ENCODE data around the gene AUTS2. TPM values are rescaled to one million over a fixed set of nuclear protein-coding genes. Genes with fewer than 3 reads are reported as not detected.

AUTS2 gene
- total RNA-seq, 2 donors from 2014 or later: 2.9 to 7.9 TPM

DNA sequence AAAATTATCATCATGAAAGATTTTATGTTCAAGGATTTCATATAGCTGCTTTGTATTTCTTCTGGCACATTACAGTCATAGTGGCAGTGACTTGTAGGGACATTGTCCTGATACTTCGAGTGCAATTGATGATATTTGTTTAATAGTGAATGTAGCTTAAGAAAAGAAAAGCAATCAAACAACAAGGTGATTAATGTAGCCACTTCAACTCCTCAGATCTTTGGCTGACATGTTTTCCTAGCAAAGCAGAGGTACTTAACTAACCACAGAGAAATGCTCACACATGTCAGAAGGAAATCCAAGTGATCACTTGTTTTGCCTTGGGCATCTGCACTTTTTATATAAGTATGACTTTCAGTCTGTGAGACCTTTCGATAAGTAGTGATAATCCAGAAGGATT is 470.3 kb downstream of the AUTS2 start:
- Mint-ChIP-seq H3K27me3 (ENCODE audit: low read depth) (no peaks in the 10 kb centered on the region), H3K27ac (no peak overlapping the region), H3K9me3 (no peaks in the 10 kb centered on the region), H3K4me1 (ENCODE audit: low read depth) (no peaks in the 10 kb centered on the region), H3K4me3 (no peak overlapping the region), H3K36me3 (ENCODE audit: insufficient read depth in 2 of 2) (no peaks in the 10 kb centered on the region)
- ATAC-seq (replicated peaks in 1 of 2): no peak
- no peak for DNase-seq

DNA sequence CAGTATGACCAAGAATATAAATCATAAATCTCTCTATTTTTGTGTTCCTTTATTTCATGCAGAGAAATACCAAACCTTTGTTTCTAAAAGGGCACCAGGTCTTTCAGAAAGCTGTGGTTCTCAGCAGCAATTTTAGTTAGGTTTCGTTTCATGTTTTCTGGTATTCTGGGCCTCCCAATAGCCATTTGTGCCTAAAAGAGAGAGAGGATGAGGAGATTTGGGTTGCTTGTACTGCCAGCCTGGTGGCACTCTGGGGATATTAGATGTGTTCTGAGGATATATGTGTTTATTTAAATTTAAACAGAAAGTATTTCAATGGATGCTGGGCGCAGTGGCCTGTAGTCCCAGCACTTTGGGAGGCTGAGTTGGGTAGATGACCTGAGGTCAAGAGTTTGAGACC is 471.7 kb downstream of the AUTS2 start:
- no peaks in the 10 kb centered on the region for H3K27me3 Mint-ChIP-seq (ENCODE audit: low read depth)
- ATAC-seq (replicated peaks in 1 of 2) (no peak), DNase-seq (no peak)
- no peaks in the 10 kb centered on the region for H3K9me3 Mint-ChIP-seq
- H3K4me3 Mint-ChIP-seq: no peak overlapping the region
- no peak overlapping the region for H3K27ac Mint-ChIP-seq
- no peaks in the 10 kb centered on the region for H3K36me3 Mint-ChIP-seq (ENCODE audit: insufficient read depth in 2 of 2)
- no peaks in the 10 kb centered on the region for H3K4me1 Mint-ChIP-seq (ENCODE audit: low read depth)

- no peak for ATAC-seq (replicated peaks in 1 of 2)
- no peaks in the 10 kb centered on the region for H3K27me3 Mint-ChIP-seq (ENCODE audit: low read depth)
- H3K27ac Mint-ChIP-seq: no peak overlapping the region
- no peaks in the 10 kb centered on the region for H3K9me3 Mint-ChIP-seq
- H3K36me3 Mint-ChIP-seq (ENCODE audit: insufficient read depth in 2 of 2): no peaks in the 10 kb centered on the region
- no peak overlapping the region for H3K4me3 Mint-ChIP-seq
- no peak for DNase-seq
- no peaks in the 10 kb centered on the region for H3K4me1 Mint-ChIP-seq (ENCODE audit: low read depth)
Measured at GRCh38 chr7:70071766-70072165, 473.5 kb downstream of the AUTS2 start.

DNA sequence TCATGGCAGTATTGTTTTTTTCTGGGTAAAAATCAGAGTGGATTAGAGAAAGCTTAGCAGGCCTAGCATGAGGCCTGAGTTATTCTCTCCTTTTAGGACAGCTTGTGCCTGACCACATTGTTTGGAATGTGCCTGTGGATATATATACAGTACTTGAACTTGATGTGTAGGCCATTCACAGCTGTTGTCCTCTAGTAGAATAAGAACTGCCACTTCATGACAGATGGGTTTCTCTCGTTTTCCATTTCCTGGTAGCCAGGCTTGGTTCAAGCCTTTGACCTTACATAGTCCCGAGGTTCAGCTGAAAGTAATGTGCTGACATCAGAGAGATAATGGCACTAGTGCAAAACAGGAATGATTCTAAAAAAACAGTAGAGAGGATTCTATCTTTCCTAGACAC is 473.9 kb downstream of the AUTS2 start:
- Mint-ChIP-seq H3K9me3 (no peaks in the 10 kb centered on the region), H3K4me3 (no peak overlapping the region), H3K27me3 (ENCODE audit: low read depth) (no peaks in the 10 kb centered on the region), H3K36me3 (ENCODE audit: insufficient read depth in 2 of 2) (no peaks in the 10 kb centered on the region), H3K27ac (no peak overlapping the region), H3K4me1 (ENCODE audit: low read depth) (no peaks in the 10 kb centered on the region)
- ATAC-seq (replicated peaks in 1 of 2) (no peak), DNase-seq (no peak)

DNA sequence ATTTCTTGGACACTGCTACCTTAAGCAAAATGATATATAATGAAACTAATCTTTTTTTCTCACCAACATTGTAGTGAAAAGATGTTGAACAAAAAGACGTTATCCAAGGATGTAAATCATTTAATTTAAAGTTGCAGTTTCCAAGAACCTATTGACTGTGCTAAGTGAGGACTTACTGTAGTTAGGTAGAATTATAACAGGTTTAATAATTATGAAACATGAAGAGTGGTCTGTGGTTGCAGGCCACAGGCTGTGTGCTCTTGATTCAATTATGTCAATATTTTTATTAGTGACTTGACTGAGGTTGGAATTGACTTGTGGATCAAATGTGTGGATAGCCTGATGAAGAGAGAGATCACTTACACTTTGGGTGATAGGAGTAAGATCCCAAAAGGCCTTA is 478.1 kb downstream of the AUTS2 start:
- Mint-ChIP-seq H3K27me3 (ENCODE audit: low read depth) (no peaks in the 10 kb centered on the region), H3K36me3 (ENCODE audit: insufficient read depth in 2 of 2) (no peaks in the 10 kb centered on the region)

DNA sequence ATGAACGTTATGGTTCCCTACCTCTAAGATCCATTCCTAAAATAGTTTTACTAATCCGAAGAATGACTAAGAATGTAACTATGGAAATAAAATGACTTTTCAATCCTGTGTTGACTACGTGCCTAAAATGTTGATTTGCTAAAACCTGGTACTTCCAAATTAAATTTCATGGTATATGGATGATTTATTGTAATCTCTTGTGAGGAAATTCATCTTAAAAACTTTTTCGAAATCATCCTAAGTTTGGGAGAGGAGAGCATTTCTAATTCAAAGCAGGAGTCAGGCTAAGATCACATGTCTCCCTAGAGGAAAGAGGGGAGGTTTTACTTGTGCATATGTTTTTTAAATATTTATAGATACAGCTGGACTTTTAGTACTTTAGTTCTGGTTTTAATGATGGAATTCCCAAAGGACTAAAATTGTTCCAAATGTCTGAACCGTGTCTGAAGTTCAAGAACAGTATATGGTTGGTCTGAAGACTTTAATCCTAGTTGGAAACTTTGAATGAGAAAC is 483.9 kb downstream of the AUTS2 start:
- Mint-ChIP-seq H3K4me1 (ENCODE audit: low read depth) (no peaks in the 10 kb centered on the region), H3K9me3 (peaks cover 0 to 3% of the 10 kb centered on the region in 2 donors), H3K36me3 (ENCODE audit: insufficient read depth in 2 of 2) (no peaks in the 10 kb centered on the region), H3K4me3 (no peak overlapping the region), H3K27ac (no peak overlapping the region), H3K27me3 (ENCODE audit: low read depth) (no peaks in the 10 kb centered on the region)
- ATAC-seq (replicated peaks in 1 of 2) (no peak), DNase-seq (no peak)

More for the DNA sequence above, 478.1 kb downstream of the AUTS2 start:
- H3K9me3 Mint-ChIP-seq: no peaks in the 10 kb centered on the region
- no peak overlapping the region for H3K4me3 Mint-ChIP-seq
- no peak overlapping the region for H3K27ac Mint-ChIP-seq
- no peaks in the 10 kb centered on the region for H3K4me1 Mint-ChIP-seq (ENCODE audit: low read depth)
- DNase-seq (no peak), ATAC-seq (replicated peaks in 1 of 2) (no peak)

DNA sequence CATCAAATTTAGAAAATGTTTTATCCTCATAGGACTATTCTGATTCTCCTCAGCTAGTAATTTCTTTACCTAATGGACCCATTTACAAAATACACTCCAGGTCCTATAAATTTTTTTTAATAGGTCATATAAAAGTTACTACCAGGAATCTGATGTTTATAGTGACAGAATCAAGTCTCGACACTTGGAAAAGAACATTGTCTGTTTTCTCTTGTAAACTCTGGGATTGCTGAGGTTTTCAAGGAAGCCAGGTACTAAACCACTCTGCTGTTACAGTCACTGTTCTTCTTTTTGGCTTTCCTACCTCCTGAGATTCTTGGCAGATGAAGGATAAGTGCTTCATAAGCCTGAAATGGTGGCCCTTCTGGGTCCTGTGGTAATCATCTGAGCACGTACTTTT is 493.1 kb downstream of the AUTS2 start:
- ATAC-seq (replicated peaks in 1 of 2) (no peak), DNase-seq (no peak)
- peaks cover 0 to 2% of the 10 kb centered on the region in 2 donors for H3K9me3 Mint-ChIP-seq
- no peak overlapping the region for H3K4me3 Mint-ChIP-seq
- no peaks in the 10 kb centered on the region for H3K27me3 Mint-ChIP-seq (ENCODE audit: low read depth)
- H3K36me3 Mint-ChIP-seq (ENCODE audit: insufficient read depth in 2 of 2): no peaks in the 10 kb centered on the region
- no peaks in the 10 kb centered on the region for H3K4me1 Mint-ChIP-seq (ENCODE audit: low read depth)
- H3K27ac Mint-ChIP-seq: no peak overlapping the region

DNA sequence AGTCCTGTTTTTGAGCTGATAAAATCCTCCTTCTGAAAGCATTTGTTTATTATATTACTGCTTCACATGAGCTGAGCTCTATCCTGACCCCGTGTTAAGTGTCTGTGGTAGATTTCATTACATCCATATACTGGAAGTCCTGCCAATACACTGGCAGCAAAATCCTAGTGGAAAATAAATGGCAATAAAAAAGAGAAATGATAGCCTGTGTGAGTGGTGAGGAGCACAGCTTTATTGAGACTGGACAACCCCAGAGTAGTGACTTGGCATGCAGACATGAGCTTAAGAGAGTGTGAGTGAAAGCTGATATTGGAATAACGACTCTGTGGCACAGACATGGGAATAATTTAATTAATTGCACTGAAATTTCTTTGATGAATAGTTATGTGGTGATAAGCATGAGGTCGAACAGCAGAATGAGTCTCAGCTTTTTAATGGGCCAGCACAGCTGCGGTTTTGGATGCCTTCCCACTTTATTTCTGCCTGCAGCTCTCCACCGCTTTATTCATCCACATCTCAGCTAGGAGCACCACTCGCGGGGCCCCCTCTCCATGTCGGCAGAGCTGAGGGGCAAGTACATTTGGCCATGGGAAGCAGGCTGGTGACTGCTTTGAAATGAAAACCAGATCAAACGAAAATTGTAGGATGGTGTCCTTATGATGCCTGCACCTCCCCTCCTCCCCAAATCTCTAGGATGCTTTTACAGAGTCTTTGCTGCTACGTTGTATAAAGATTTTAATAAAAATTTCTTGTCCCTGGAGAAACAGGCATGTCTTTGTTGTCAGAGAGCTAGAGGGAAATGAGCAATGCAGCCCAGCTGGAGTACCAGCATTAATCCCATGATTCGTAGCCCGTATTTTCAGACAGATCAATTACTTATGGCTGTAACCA is 494.3 kb downstream of the AUTS2 start:
- Mint-ChIP-seq H3K27ac (no peak overlapping the region), H3K27me3 (ENCODE audit: low read depth) (no peaks in the 10 kb centered on the region), H3K9me3 (peaks cover 0 to 2% of the 10 kb centered on the region in 2 donors), H3K4me1 (ENCODE audit: low read depth) (no peaks in the 10 kb centered on the region), H3K4me3 (no peak overlapping the region), H3K36me3 (ENCODE audit: insufficient read depth in 2 of 2) (no peaks in the 10 kb centered on the region)
- DNase-seq: no peak
- ATAC-seq (replicated peaks in 1 of 2): no peak

GRCh38 chr7:70093205-70093904 is 495.1 kb downstream of the AUTS2 start:
- Mint-ChIP-seq H3K9me3 (peaks cover 0 to under 1% of the 10 kb centered on the region in 2 donors), H3K36me3 (ENCODE audit: insufficient read depth in 2 of 2) (no peaks in the 10 kb centered on the region), H3K27me3 (ENCODE audit: low read depth) (no peaks in the 10 kb centered on the region), H3K4me1 (ENCODE audit: low read depth) (no peaks in the 10 kb centered on the region), H3K4me3 (no peak overlapping the region), H3K27ac (no peak overlapping the region)
- ATAC-seq (replicated peaks in 1 of 2) (no peak), DNase-seq (no peak)

- DNase-seq: no peak
- Mint-ChIP-seq H3K27me3 (ENCODE audit: low read depth) (no peaks in the 10 kb centered on the region), H3K27ac (no peak overlapping the region), H3K4me3 (no peak overlapping the region), H3K4me1 (ENCODE audit: low read depth) (no peaks in the 10 kb centered on the region), H3K9me3 (no peaks in the 10 kb centered on the region), H3K36me3 (ENCODE audit: insufficient read depth in 2 of 2) (no peaks in the 10 kb centered on the region)
- ATAC-seq (replicated peaks in 1 of 2): no peak
Measured at GRCh38 chr7:70094831-70095230, 496.6 kb downstream of the AUTS2 start.

GRCh38 chr7:70097645-70098044 is 499.4 kb downstream of the AUTS2 start:
- DNase-seq (no peak), ATAC-seq (replicated peaks in 1 of 2) (no peak)
- H3K27me3 Mint-ChIP-seq (ENCODE audit: low read depth): no peaks in the 10 kb centered on the region
- H3K4me3 Mint-ChIP-seq: no peak overlapping the region
- no peaks in the 10 kb centered on the region for H3K36me3 Mint-ChIP-seq (ENCODE audit: insufficient read depth in 2 of 2)
- no peak overlapping the region for H3K27ac Mint-ChIP-seq
- H3K4me1 Mint-ChIP-seq (ENCODE audit: low read depth): no peaks in the 10 kb centered on the region
- H3K9me3 Mint-ChIP-seq: no peaks in the 10 kb centered on the region

DNA sequence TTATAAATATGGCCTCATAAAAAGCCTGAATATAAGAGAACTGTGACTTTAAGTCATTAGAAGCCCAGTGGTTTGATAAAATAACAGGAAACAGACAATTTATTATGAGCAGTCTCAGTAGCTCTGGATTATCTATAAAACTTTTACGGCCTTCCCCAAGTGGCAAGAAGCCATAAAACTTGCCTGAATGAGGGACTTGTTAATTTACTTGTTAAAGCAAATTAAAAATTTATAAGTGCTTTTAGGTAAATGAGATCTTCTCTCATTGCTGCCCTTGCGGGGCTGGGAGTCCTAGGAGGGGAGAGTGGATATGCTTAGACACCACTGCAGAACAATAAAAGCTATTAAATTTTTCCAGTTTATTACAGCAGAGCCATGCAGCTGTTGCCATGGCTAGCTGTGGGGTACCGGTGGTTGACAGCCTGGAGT is 499.9 kb downstream of the AUTS2 start:
- no peak for ATAC-seq (replicated peaks in 1 of 2)
- no peak for DNase-seq
- Mint-ChIP-seq H3K27me3 (ENCODE audit: low read depth) (no peaks in the 10 kb centered on the region), H3K36me3 (ENCODE audit: insufficient read depth in 2 of 2) (no peaks in the 10 kb centered on the region), H3K9me3 (no peaks in the 10 kb centered on the region), H3K4me3 (no peak overlapping the region), H3K4me1 (ENCODE audit: low read depth) (no peaks in the 10 kb centered on the region), H3K27ac (no peak overlapping the region)

- Mint-ChIP-seq H3K36me3 (ENCODE audit: insufficient read depth in 2 of 2) (no peaks in the 10 kb centered on the region), H3K27me3 (ENCODE audit: low read depth) (no peaks in the 10 kb centered on the region), H3K27ac (no peak overlapping the region), H3K4me1 (ENCODE audit: low read depth) (no peaks in the 10 kb centered on the region), H3K9me3 (no peaks in the 10 kb centered on the region), H3K4me3 (no peak overlapping the region)
- DNase-seq (no peak), ATAC-seq (replicated peaks in 1 of 2) (no peak)
Measured at GRCh38 chr7:70098905-70099672, 500.8 kb downstream of the AUTS2 start.

Measured in activated T-cell treated with anti-CD3 and anti-CD28 coated beads, Interleukin-2, amount 50 U/mL, for 72 hours (primary cell).